ENCODE results near the gene TSPO.
A peak's percentile ranks its signal among the peaks of the same experiment; 100 is the strongest.
"Not testable (repeated sequence)": the region's sequence is repeated elsewhere in the genome, so short reads cannot be mapped to it uniquely, and the experiment has no call there.

Gene TSPO

GRCh38 chr22:43135565-43135964 lies 15.8 kb upstream of the TSPO start:
- H3K9ac ChIP-seq (ENCODE audit: low read length): no peak overlapping the region
- H3K4me3 ChIP-seq (ENCODE audit: low read depth in 1 of 2, low read length in 2 of 2): no peak overlapping the region
- H3K27ac ChIP-seq (ENCODE audit: low read depth, low read length): no peak overlapping the region
- H3K27me3 ChIP-seq (ENCODE audit: control insufficient read depth in 1 of 2, insufficient read depth in 2 of 2, low read length in 2 of 2): no peaks in the 10 kb centered on the region
- no peaks in the 10 kb centered on the region for H3K4me1 ChIP-seq (ENCODE audit: insufficient read depth, low read length)
- no peaks in the 10 kb centered on the region for H3K9me3 ChIP-seq (ENCODE audit: low read length)
- H3K36me3 ChIP-seq (ENCODE audit: insufficient read depth, low read length): peaks cover 69% of the 10 kb centered on the region

GRCh38 chr22:43136255-43136654 lies 15.1 kb upstream of the TSPO start:
- Histone ChIP-seq H3K36me3 (ENCODE audit: insufficient read depth, low read length) (peaks cover 76% of the 10 kb centered on the region), H3K9ac (ENCODE audit: low read length) (no peak overlapping the region), H3K9me3 (ENCODE audit: low read length) (no peaks in the 10 kb centered on the region), H3K4me3 (ENCODE audit: low read depth in 1 of 2, low read length in 2 of 2) (no peak overlapping the region), H3K27ac (ENCODE audit: low read depth, low read length) (no peak overlapping the region), H3K4me1 (ENCODE audit: insufficient read depth, low read length) (no peaks in the 10 kb centered on the region), H3K27me3 (ENCODE audit: control insufficient read depth in 1 of 2, insufficient read depth in 2 of 2, low read length in 2 of 2) (no peaks in the 10 kb centered on the region)

GRCh38 chr22:43136801-43137200 lies 14.6 kb upstream of the TSPO start:
- H3K27me3 ChIP-seq (ENCODE audit: control insufficient read depth in 1 of 2, insufficient read depth in 2 of 2, low read length in 2 of 2): no peaks in the 10 kb centered on the region
- H3K4me1 ChIP-seq (ENCODE audit: insufficient read depth, low read length): peaks cover under 1% of the 10 kb centered on the region
- no peak overlapping the region for H3K9ac ChIP-seq (ENCODE audit: low read length)
- H3K4me3 ChIP-seq (ENCODE audit: low read depth in 1 of 2, low read length in 2 of 2): no peak overlapping the region
- H3K9me3 ChIP-seq (ENCODE audit: low read length): no peaks in the 10 kb centered on the region
- peaks cover 76% of the 10 kb centered on the region for H3K36me3 ChIP-seq (ENCODE audit: insufficient read depth, low read length)
- no peak overlapping the region for H3K27ac ChIP-seq (ENCODE audit: low read depth, low read length)

- peaks cover 29% of the 10 kb centered on the region for H3K36me3 ChIP-seq (ENCODE audit: insufficient read depth, low read length)
- H3K9ac ChIP-seq (ENCODE audit: low read length): peak within 1 kb of the TSS; percentile 27
- peak within 1 kb of the TSS; percentile 32 for H3K27ac ChIP-seq (ENCODE audit: low read depth, low read length)
- H3K4me1 ChIP-seq (ENCODE audit: insufficient read depth, low read length): peaks cover 11% of the 10 kb centered on the region
- H3K4me3 ChIP-seq (ENCODE audit: low read depth in 1 of 2, low read length in 2 of 2): peak within 1 kb of the TSS; percentile 76
- H3K9me3 ChIP-seq (ENCODE audit: low read length): no peaks in the 10 kb centered on the region
- H3K27me3 ChIP-seq (ENCODE audit: control insufficient read depth in 1 of 2, insufficient read depth in 2 of 2, low read length in 2 of 2): no peaks in the 10 kb centered on the region
Measured at GRCh38 chr22:43142880-43143562, 8.3 kb upstream of the TSPO start, which contains the start of gene MCAT. TSS of gene MCAT (minus strand) at chr22:43143398. CDS start at chr22:43143348, 50 bp downstream.

GRCh38 chr22:43144949-43145348 lies 6.4 kb upstream of the TSPO start:
- H3K9me3 ChIP-seq (ENCODE audit: low read length): no peaks in the 10 kb centered on the region
- peaks cover 11% of the 10 kb centered on the region for H3K4me1 ChIP-seq (ENCODE audit: insufficient read depth, low read length)
- peaks cover 13% of the 10 kb centered on the region for H3K36me3 ChIP-seq (ENCODE audit: insufficient read depth, low read length)
- no peak overlapping the region for H3K27ac ChIP-seq (ENCODE audit: low read depth, low read length)
- H3K27me3 ChIP-seq (ENCODE audit: control insufficient read depth in 1 of 2, insufficient read depth in 2 of 2, low read length in 2 of 2): no peaks in the 10 kb centered on the region
- no peak overlapping the region for H3K9ac ChIP-seq (ENCODE audit: low read length)
- no peak overlapping the region for H3K4me3 ChIP-seq (ENCODE audit: low read depth in 1 of 2, low read length in 2 of 2)

- H3K27ac ChIP-seq (ENCODE audit: low read depth, low read length); H3K36me3 ChIP-seq (ENCODE audit: insufficient read depth, low read length); H3K9me3 ChIP-seq (ENCODE audit: low read length); H3K4me3 ChIP-seq (ENCODE audit: low read depth in 1 of 2, low read length in 2 of 2); H3K27me3 ChIP-seq (ENCODE audit: control insufficient read depth in 1 of 2, insufficient read depth in 2 of 2, low read length in 2 of 2); H3K9ac ChIP-seq (ENCODE audit: low read length): not testable (repeated sequence)
- H3K4me1 ChIP-seq (ENCODE audit: insufficient read depth, low read length): peaks cover 12% of the 10 kb centered on the region
Measured at GRCh38 chr22:43145371-43145770, 6.0 kb upstream of the TSPO start.

- H3K4me1 ChIP-seq (ENCODE audit: insufficient read depth, low read length): peaks cover 19% of the 10 kb centered on the region
- not testable (repeated sequence) for H3K36me3 ChIP-seq (ENCODE audit: insufficient read depth, low read length)
Measured at GRCh38 chr22:43146332-43146731, 5.0 kb upstream of the TSPO start.

GRCh38 chr22:43147821-43148220 lies 3.5 kb upstream of the TSPO start:
- H3K36me3 ChIP-seq (ENCODE audit: insufficient read depth, low read length): no peaks in the 10 kb centered on the region
- no peak overlapping the region for H3K9ac ChIP-seq (ENCODE audit: low read length)
- H3K27me3 ChIP-seq (ENCODE audit: control insufficient read depth in 1 of 2, insufficient read depth in 2 of 2, low read length in 2 of 2): no peaks in the 10 kb centered on the region
- peaks cover 18% of the 10 kb centered on the region for H3K4me1 ChIP-seq (ENCODE audit: insufficient read depth, low read length)
- no peak overlapping the region for H3K4me3 ChIP-seq (ENCODE audit: low read depth in 1 of 2, low read length in 2 of 2)
- H3K27ac ChIP-seq (ENCODE audit: low read depth, low read length): no peak overlapping the region
- H3K9me3 ChIP-seq (ENCODE audit: low read length): no peaks in the 10 kb centered on the region

More at GRCh38 chr22:43146332-43146731, 5.0 kb upstream of the TSPO start:
- H3K27me3 ChIP-seq (ENCODE audit: control insufficient read depth in 1 of 2, insufficient read depth in 2 of 2, low read length in 2 of 2); H3K4me3 ChIP-seq (ENCODE audit: low read depth in 1 of 2, low read length in 2 of 2); H3K9ac ChIP-seq (ENCODE audit: low read length); H3K27ac ChIP-seq (ENCODE audit: low read depth, low read length); H3K9me3 ChIP-seq (ENCODE audit: low read length): not testable (repeated sequence)

GRCh38 chr22:43148581-43148980 lies 2.8 kb upstream of the TSPO start:
- no peaks in the 10 kb centered on the region for H3K9me3 ChIP-seq (ENCODE audit: low read length)
- H3K36me3 ChIP-seq (ENCODE audit: insufficient read depth, low read length): no peaks in the 10 kb centered on the region
- peaks cover 15% of the 10 kb centered on the region for H3K4me1 ChIP-seq (ENCODE audit: insufficient read depth, low read length)
- H3K4me3 ChIP-seq (ENCODE audit: low read depth in 1 of 2, low read length in 2 of 2): no peak overlapping the region
- H3K9ac ChIP-seq (ENCODE audit: low read length): no peak overlapping the region
- H3K27ac ChIP-seq (ENCODE audit: low read depth, low read length): no peak overlapping the region
- no peaks in the 10 kb centered on the region for H3K27me3 ChIP-seq (ENCODE audit: control insufficient read depth in 1 of 2, insufficient read depth in 2 of 2, low read length in 2 of 2)

GRCh38 chr22:43150731-43151206 lies 590 bp upstream of the TSPO start:
- H3K36me3 ChIP-seq (ENCODE audit: insufficient read depth, low read length): no peaks in the 10 kb centered on the region
- peak overlapping the region; percentile 74 to 84 for H3K4me3 ChIP-seq (ENCODE audit: low read depth in 1 of 2, low read length in 2 of 2)
- H3K27me3 ChIP-seq (ENCODE audit: control insufficient read depth in 1 of 2, insufficient read depth in 2 of 2, low read length in 2 of 2): no peaks in the 10 kb centered on the region
- peak overlapping the region; percentile 58 for H3K27ac ChIP-seq (ENCODE audit: low read depth, low read length)
- H3K9me3 ChIP-seq (ENCODE audit: low read length): no peaks in the 10 kb centered on the region
- no peak overlapping the region for H3K9ac ChIP-seq (ENCODE audit: low read length)
- peaks cover 12% of the 10 kb centered on the region for H3K4me1 ChIP-seq (ENCODE audit: insufficient read depth, low read length)

GRCh38 chr22:43152003-43152356 lies 621 bp downstream of the TSPO start:
- peaks cover 12% of the 10 kb centered on the region for H3K4me1 ChIP-seq (ENCODE audit: insufficient read depth, low read length)
- no peaks in the 10 kb centered on the region for H3K36me3 ChIP-seq (ENCODE audit: insufficient read depth, low read length)
- peak overlapping the region; percentile 54 for H3K9ac ChIP-seq (ENCODE audit: low read length)
- no peaks in the 10 kb centered on the region for H3K27me3 ChIP-seq (ENCODE audit: control insufficient read depth in 1 of 2, insufficient read depth in 2 of 2, low read length in 2 of 2)
- H3K4me3 ChIP-seq (ENCODE audit: low read depth in 1 of 2, low read length in 2 of 2): peak overlapping the region; percentile 74 to 84
- H3K9me3 ChIP-seq (ENCODE audit: low read length): no peaks in the 10 kb centered on the region
- peak overlapping the region; percentile 75 for H3K27ac ChIP-seq (ENCODE audit: low read depth, low read length)

Measured in muscle layer of colon (tissue), 2 donors.